Peyer's patch (tissue), 4 donors: Measurements from ENCODE around the gene ITLN1.

Experiments used
- POLR2A ChIP-seq, 2 donors: fragments of 450-650 bp; IDR thresholded peaks; one replicate each; pipeline ENCODE4 v1.5.1; 2017; ENCODE audit warnings: antibody characterized with exemption in 2 of 2, mild to moderate bottlenecking in 2 of 2, moderate library complexity in 2 of 2
- TF ChIP-seq, protein P1 (sequence below), 6 experiments: fragments of 450-650 bp in 4 of 6; fragments of 200-600 bp in 2 of 6; sonication (generic) in 1 of 6; IDR thresholded peaks; one replicate each; pipeline ENCODE4 v1.5.1; 2017 to 2019; ENCODE audit warnings: antibody characterized with exemption in 6 of 6, mild to moderate bottlenecking in 3 of 6, moderate library complexity in 1 of 6

DNA sequence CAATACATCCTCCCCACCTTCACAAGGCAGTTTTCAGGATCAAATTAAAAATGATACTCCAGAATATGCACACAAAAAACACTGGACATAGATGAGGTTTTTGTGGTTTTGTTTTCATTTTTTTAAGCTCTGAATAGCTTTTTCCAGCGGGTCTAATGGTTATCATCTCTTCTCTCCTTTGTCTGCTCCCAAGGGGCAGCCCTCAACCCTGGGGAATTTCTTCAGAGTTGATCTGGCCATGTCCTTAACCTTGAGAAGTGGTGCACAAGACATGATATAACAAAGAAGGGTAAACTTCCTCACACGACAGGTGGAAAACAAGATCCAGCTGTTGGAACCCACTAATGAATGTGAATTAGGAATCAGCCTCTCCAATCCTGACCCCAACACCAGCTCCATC, 20.8 kb downstream of the ITLN1 start:
- TF ChIP-seq, protein P1, sequence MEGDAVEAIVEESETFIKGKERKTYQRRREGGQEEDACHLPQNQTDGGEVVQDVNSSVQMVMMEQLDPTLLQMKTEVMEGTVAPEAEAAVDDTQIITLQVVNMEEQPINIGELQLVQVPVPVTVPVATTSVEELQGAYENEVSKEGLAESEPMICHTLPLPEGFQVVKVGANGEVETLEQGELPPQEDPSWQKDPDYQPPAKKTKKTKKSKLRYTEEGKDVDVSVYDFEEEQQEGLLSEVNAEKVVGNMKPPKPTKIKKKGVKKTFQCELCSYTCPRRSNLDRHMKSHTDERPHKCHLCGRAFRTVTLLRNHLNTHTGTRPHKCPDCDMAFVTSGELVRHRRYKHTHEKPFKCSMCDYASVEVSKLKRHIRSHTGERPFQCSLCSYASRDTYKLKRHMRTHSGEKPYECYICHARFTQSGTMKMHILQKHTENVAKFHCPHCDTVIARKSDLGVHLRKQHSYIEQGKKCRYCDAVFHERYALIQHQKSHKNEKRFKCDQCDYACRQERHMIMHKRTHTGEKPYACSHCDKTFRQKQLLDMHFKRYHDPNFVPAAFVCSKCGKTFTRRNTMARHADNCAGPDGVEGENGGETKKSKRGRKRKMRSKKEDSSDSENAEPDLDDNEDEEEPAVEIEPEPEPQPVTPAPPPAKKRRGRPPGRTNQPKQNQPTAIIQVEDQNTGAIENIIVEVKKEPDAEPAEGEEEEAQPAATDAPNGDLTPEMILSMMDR (IDR thresholded peaks at IDR 0.05): no peak
- no peak for TF ChIP-seq POLR2A (IDR thresholded peaks at IDR 0.05)
